HCT116 (cell line): ENCODE results near the gene SYNRG. TPM values are rescaled to one million over a fixed set of nuclear protein-coding genes. Genes with fewer than 3 reads are reported as not detected.

Experiments
- ATAC-seq: fragments of 200-7000 bp; cut with Tn5 transposase; 2 replicates; pipeline ENCODE4 v1.9.1; 2020; ENCODE audit warnings: mild to moderate bottlenecking, moderate library complexity
- BruUV-seq: library from RNA; stranded (reverse); fragments of 400-500 nt; replicated peaks from 2 replicates; lab custom pipeline; 2021; lab: Mats Ljungman, UMichigan
- CTCF ChIA-PET: fragments of 300-600 bp; sonication (Branson Sonifier 250); formaldehyde crosslinking; loops from one replicate; lab custom pipeline; 2021; ENCODE audit warnings: antibody characterized with exemption; lab: Charles Lee
- POLR2A ChIA-PET: fragments of 300-600, 350-600 bp; sonication (Branson Sonifier 250); formaldehyde crosslinking; loops from one replicate; lab custom pipeline; 2021; ENCODE audit warnings: antibody characterized with exemption; lab: Charles Lee
- RAD21 ChIA-PET, 2 experiments: fragments of 300-600 bp; sonication (Branson Sonifier 250); formaldehyde crosslinking; loops; one replicate each; lab custom pipeline; 2023; ENCODE audit warnings: low total read pairs in 2 of 2; ENCODE audit not compliant: uncharacterized antibody in 2 of 2, unreplicated experiment in 2 of 2, low non-redundant PET in 1 of 2; lab: Charles Lee
- DNase-seq: peaks from one replicate; pipeline ENCODE4 v3.0.0-alpha.2; 2010; ENCODE audit warnings: low read depth, low spot score
- H2AFZ ChIP-seq: fragments of 200-600 bp; shearing (Covaris generic), sonication (generic); 2 replicates; pipeline ENCODE4 v1.6.1; 2017; ENCODE audit warnings: low read depth, mixed run types, mixed read lengths, antibody characterized with exemption, low read length; ENCODE audit not compliant: poor library complexity, severe bottlenecking
- H3K27ac ChIP-seq: 2 replicates; pipeline ENCODE4 v1.5.1; 2012; ENCODE audit warnings: low read depth, low read length
- H3K27me3 ChIP-seq: fragments of 200-600 bp; sonication (generic); 2 replicates; pipeline ENCODE4 v1.6.1; 2016; ENCODE audit warnings: mixed run types, low read length, mixed read lengths; ENCODE audit not compliant: insufficient read depth
- H3K36me3 ChIP-seq, 2 experiments: fragments of 200-500 bp in 1 of 2; fragments of 200-600 bp in 1 of 2; sonication (Bioruptor generic) in 1 of 2; sonication (generic) in 1 of 2; 2 replicates each; pipeline versions ENCODE4 v1.5.1 to v1.6.1; 2014 to 2016; ENCODE audit warnings: low read length in 2 of 2, inconsistent platforms in 1 of 2, mixed read lengths in 1 of 2, mixed run types in 1 of 2; ENCODE audit not compliant: insufficient read depth in 2 of 2, control insufficient read depth in 1 of 2
- H3K4me1 ChIP-seq, 2 experiments: fragments of 200-600 bp in 1 of 2; sonication (generic) in 1 of 2; 2 replicates each; pipeline versions ENCODE4 v1.5.1 to v1.6.1; 2012 to 2017; ENCODE audit warnings: low read length in 2 of 2, inconsistent platforms in 1 of 2, mild to moderate bottlenecking in 1 of 2, mixed read lengths in 1 of 2, mixed run types in 1 of 2, moderate library complexity in 1 of 2; ENCODE audit not compliant: insufficient read depth in 2 of 2, control insufficient read depth in 1 of 2
- H3K4me2 ChIP-seq: fragments of 200-600 bp; sonication (generic); 2 replicates; pipeline ENCODE4 v1.6.1; 2017; ENCODE audit warnings: mixed run types, low read length, mixed read lengths
- H3K4me3 ChIP-seq, 2 experiments: fragments of 200-600 bp in 1 of 2; sonication (generic) in 1 of 2; replicated peaks in 1 of 2; 2 replicates each; pipeline ENCODE4 v1.5.1; 2011 to 2016; ENCODE audit warnings: low read length in 2 of 2, control low read depth in 1 of 2, low read depth in 1 of 2, mild to moderate bottlenecking in 1 of 2, mixed read lengths in 1 of 2, mixed run types in 1 of 2
- H3K79me2 ChIP-seq: fragments of 200-600 bp; sonication (generic); 2 replicates; pipeline ENCODE4 v1.6.1; 2017; ENCODE audit warnings: mild to moderate bottlenecking, mixed run types, low read length, moderate library complexity, mixed read lengths; ENCODE audit not compliant: insufficient read depth
- H3K9ac ChIP-seq: fragments of 200-600 bp; sonication (generic); 2 replicates; pipeline ENCODE4 v1.6.1; 2016; ENCODE audit warnings: low read length, mixed read lengths
- H3K9me2 ChIP-seq: fragments of 200-600 bp; sonication (generic), shearing (Covaris generic); 2 replicates; pipeline ENCODE4 v1.6.1; 2017; ENCODE audit warnings: mixed run types, mild to moderate bottlenecking, moderate library complexity; ENCODE audit not compliant: insufficient read depth
- H3K9me3 ChIP-seq, 2 experiments: fragments of 200-500 bp in 1 of 2; fragments of 200-600 bp in 1 of 2; sonication (Bioruptor generic) in 1 of 2; sonication (generic) in 1 of 2; 2 replicates each; pipeline ENCODE4 v1.6.1; 2014 to 2017; ENCODE audit warnings: low read length in 2 of 2, mixed read lengths in 2 of 2, inconsistent platforms in 1 of 2, low read depth in 1 of 2, mild to moderate bottlenecking in 1 of 2, mixed run types in 1 of 2, moderate library complexity in 1 of 2; ENCODE audit not compliant: control insufficient read depth in 1 of 2, insufficient read depth in 1 of 2
- H4K20me1 ChIP-seq: fragments of 200-600 bp; sonication (generic), shearing (Covaris generic); 2 replicates; pipeline ENCODE4 v1.6.1; 2017; ENCODE audit warnings: mixed run types, mild to moderate bottlenecking, moderate library complexity; ENCODE audit not compliant: insufficient read depth
- CBX3 ChIP-seq: IDR thresholded peaks from 2 replicates; pipeline ENCODE4 v1.6.1; 2012; ENCODE audit warnings: low read depth
- ELF1 ChIP-seq: IDR thresholded peaks from 2 replicates; pipeline ENCODE4 v1.6.1; 2012; ENCODE audit warnings: low read depth, borderline replicate concordance
- EZH2 ChIP-seq: fragments of 200-600 bp; sonication (generic); IDR thresholded peaks from 2 replicates; pipeline ENCODE4 v1.6.1; 2017; ENCODE audit warnings: antibody characterized with exemption, mixed run types
- EZH2phosphoT487 ChIP-seq: fragments of 200-600 bp; IDR thresholded peaks from 2 replicates; pipeline ENCODE4 v1.6.1; 2018; ENCODE audit warnings: antibody characterized with exemption, borderline replicate concordance
- POLR2A ChIP-seq: IDR thresholded peaks from 2 replicates; pipeline ENCODE4 v1.7.0; 2011; ENCODE audit warnings: borderline replicate concordance; ENCODE audit not compliant: insufficient read depth, insufficient read length; ENCODE audit errors: extremely low read depth
- POLR2AphosphoS5 ChIP-seq: IDR thresholded peaks from 2 replicates; pipeline ENCODE4 v1.6.1; 2011; ENCODE audit warnings: mild to moderate bottlenecking, low read depth, low read length, moderate library complexity
- RAD21 ChIP-seq: IDR thresholded peaks from 2 replicates; pipeline ENCODE4 v1.6.1; 2012; ENCODE audit warnings: low read depth, mild to moderate bottlenecking
- REST ChIP-seq: IDR thresholded peaks from 2 replicates; pipeline ENCODE4 v1.6.1; 2012; ENCODE audit warnings: low read depth
- SP1 ChIP-seq: IDR thresholded peaks from 2 replicates; pipeline ENCODE4 v1.6.1; 2012; ENCODE audit warnings: low read depth
- SRF ChIP-seq: IDR thresholded peaks from 2 replicates; pipeline ENCODE4 v1.6.1; 2012; ENCODE audit warnings: low read depth
- YY1 ChIP-seq: IDR thresholded peaks from 2 replicates; pipeline ENCODE4 v1.6.1; 2011; ENCODE audit warnings: low read length, low read depth, moderate library complexity, mild to moderate bottlenecking; ENCODE audit not compliant: insufficient replicate concordance; ENCODE audit errors: extremely low read depth
- ZFX ChIP-seq: fragments of 450-650 bp; IDR thresholded peaks from 2 replicates; pipeline ENCODE4 v1.6.1; 2017
- ZNF274 ChIP-seq: fragments of 200-500 bp; sonication (Bioruptor generic); IDR thresholded peaks from 2 replicates; pipeline ENCODE4 v1.6.1; 2014; ENCODE audit warnings: mild to moderate bottlenecking, low read depth, low read length, inconsistent platforms
- intact Hi-C: fragments of 100-400 bp; cut with micrococcal nuclease; formaldehyde crosslinking; loops from 2 replicates; pipeline ENCODE4 v1.10.0; 2022
- total RNA-seq: library from RNA; stranded (reverse); gene quantifications from one replicate; pipeline ENCODE4 v1.2.1, GENCODE V29; 2021; ENCODE audit not compliant: unreplicated experiment
- TF ChIP-seq, protein P1 (sequence below), 3 experiments: fragments of 200-600 bp in 1 of 3; sonication (generic) in 1 of 3; IDR thresholded peaks in 2 of 3; conservative IDR thresholded peaks in 1 of 3; 2 replicates each; pipeline ENCODE4 v1.5.1; 2012 to 2017; ENCODE audit warnings: low read depth in 2 of 3, low read length in 2 of 3, antibody characterized with exemption in 1 of 3, borderline replicate concordance in 1 of 3, control low read depth in 1 of 3, mild to moderate bottlenecking in 1 of 3, mixed read lengths in 1 of 3, mixed run types in 1 of 3, moderate library complexity in 1 of 3; ENCODE audit not compliant: insufficient read depth in 1 of 3

The SYNRG gene
- total RNA-seq, 1 experiment from 2014 or later = 23.8 TPM

GRCh38 chr17:37493249-37494027 is 115.8 kb downstream of the SYNRG start:
- peaks cover 83% of the 10 kb centered on the region for H3K79me2 ChIP-seq
- ATAC-seq = no peak
- no peaks in the 10 kb centered on the region for H3K9me3 ChIP-seq
- no peak overlapping the region for H3K9ac ChIP-seq
- peak overlapping the region; percentile 4; the same call in 1 of the 2 replicates for H3K27ac ChIP-seq
- ChIA-PET CTCF (no interaction called here), RAD21 (no interaction called here), POLR2A (no interaction called here)
- BruUV-seq = no TSS peak
- peaks cover 9% of the 10 kb centered on the region; the same call in 1 of the 2 replicates for H4K20me1 ChIP-seq
- peak; percentile 8 for DNase-seq
- no peak overlapping the region for H2AFZ ChIP-seq
- H3K9me2 ChIP-seq = no peaks in the 10 kb centered on the region
- no peaks in the 10 kb centered on the region for H3K27me3 ChIP-seq
- TF ChIP-seq EZH2phosphoT487 (no peak), POLR2A (no peak), YY1 (no peak), ZNF274 (no peak), REST (no peak), ELF1 (no peak), EZH2 (no peak), POLR2AphosphoS5 (no peak), CBX3 (no peak), SRF (no peak), RAD21 (no peak), ZFX (no peak), SP1 (no peak)
- TF ChIP-seq, protein P1, sequence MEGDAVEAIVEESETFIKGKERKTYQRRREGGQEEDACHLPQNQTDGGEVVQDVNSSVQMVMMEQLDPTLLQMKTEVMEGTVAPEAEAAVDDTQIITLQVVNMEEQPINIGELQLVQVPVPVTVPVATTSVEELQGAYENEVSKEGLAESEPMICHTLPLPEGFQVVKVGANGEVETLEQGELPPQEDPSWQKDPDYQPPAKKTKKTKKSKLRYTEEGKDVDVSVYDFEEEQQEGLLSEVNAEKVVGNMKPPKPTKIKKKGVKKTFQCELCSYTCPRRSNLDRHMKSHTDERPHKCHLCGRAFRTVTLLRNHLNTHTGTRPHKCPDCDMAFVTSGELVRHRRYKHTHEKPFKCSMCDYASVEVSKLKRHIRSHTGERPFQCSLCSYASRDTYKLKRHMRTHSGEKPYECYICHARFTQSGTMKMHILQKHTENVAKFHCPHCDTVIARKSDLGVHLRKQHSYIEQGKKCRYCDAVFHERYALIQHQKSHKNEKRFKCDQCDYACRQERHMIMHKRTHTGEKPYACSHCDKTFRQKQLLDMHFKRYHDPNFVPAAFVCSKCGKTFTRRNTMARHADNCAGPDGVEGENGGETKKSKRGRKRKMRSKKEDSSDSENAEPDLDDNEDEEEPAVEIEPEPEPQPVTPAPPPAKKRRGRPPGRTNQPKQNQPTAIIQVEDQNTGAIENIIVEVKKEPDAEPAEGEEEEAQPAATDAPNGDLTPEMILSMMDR (IDR thresholded peaks at IDR 0.05 in 2 of 3, conservative IDR thresholded peaks at IDR 0.05 in 1 of 3; ENCODE audit: borderline replicate concordance in 1 of 3, insufficient read depth in 1 of 3, low read depth in 2 of 3, low read length in 2 of 3) = no peak
- no peak overlapping the region for H3K4me3 ChIP-seq
- no peaks in the 10 kb centered on the region for H3K36me3 ChIP-seq
- peaks cover 41 to 60% of the 10 kb centered on the region in 2 experiments for H3K4me1 ChIP-seq
- intact Hi-C loops = loop anchor here (5.0 kb wide), 1 partner anchor 114 kb away; the partner anchor contains the start of gene SYNRG
- H3K4me2 ChIP-seq = peak overlapping the region; percentile 86
